HEK293 (cell line): ENCODE measurements around the gene ZNF668.

Source experiments
- CTCF ChIA-PET: fragments of 350-600 bp; formaldehyde crosslinking; extraction: SDS; loops from one replicate; lab custom pipeline; 2021; ENCODE audit warnings: antibody characterized with exemption; lab: Yijun Ruan, JAX
- POLR2A ChIA-PET: fragments of 300-600 bp; formaldehyde crosslinking; extraction: SDS; loops from one replicate; lab custom pipeline; 2020; ENCODE audit warnings: antibody characterized with exemption, inconsistent platforms; lab: Yijun Ruan, JAX
- H3K27ac ChIP-seq: fragments of 200-500 bp; sonication (Bioruptor generic); 2 replicates; pipeline ENCODE4 v1.5.1; 2014; ENCODE audit warnings: low read depth, low read length, control low read depth, inconsistent platforms; ENCODE audit errors: extremely low read depth
- H3K36me3 ChIP-seq, 2 experiments: fragments of 200-500 bp in 1 of 2; sonication (Bioruptor generic) in 1 of 2; 1 replicate in 1 of 2; 2 replicates in 1 of 2; pipeline ENCODE4 v1.5.1; 2014 to 2017; ENCODE audit warnings: inconsistent platforms in 2 of 2, low read length in 2 of 2; ENCODE audit not compliant: control insufficient read depth in 2 of 2, insufficient read depth in 1 of 2
- H3K4me1 ChIP-seq: fragments of 200-500 bp; sonication (Bioruptor generic); 2 replicates; pipeline ENCODE4 v1.5.1; 2014; ENCODE audit warnings: mild to moderate bottlenecking, low read length, inconsistent platforms; ENCODE audit not compliant: control insufficient read depth, insufficient read depth
- H3K4me3 ChIP-seq: 2 replicates; pipeline ENCODE4 v1.5.1; 2011; ENCODE audit warnings: low read depth, mild to moderate bottlenecking, control low read depth, low read length, moderate library complexity
- H3K9me3 ChIP-seq: fragments of 200-500 bp; sonication (Bioruptor generic); 2 replicates; pipeline ENCODE4 v1.5.1; 2014; ENCODE audit warnings: low read depth, low read length, inconsistent platforms; ENCODE audit not compliant: control insufficient read depth, insufficient read depth
- BCL11A ChIP-seq: fragments of 450-650 bp; formaldehyde crosslinking; IDR thresholded peaks from 2 replicates; pipeline ENCODE4 v1.5.1; 2016; ENCODE audit warnings: low read depth, missing biosample characterization, missing genetic modification characterization
- GLI4 ChIP-seq: fragments of 450-650 bp; formaldehyde crosslinking; IDR thresholded peaks from 2 replicates; pipeline ENCODE4 v1.5.1; 2016; ENCODE audit warnings: missing biosample characterization, missing genetic modification characterization
- GLIS1 ChIP-seq: fragments of 450-650 bp; formaldehyde crosslinking; IDR thresholded peaks from 2 replicates; pipeline ENCODE4 v1.5.1; 2016; ENCODE audit warnings: missing biosample characterization, missing genetic modification characterization
- KLF10 ChIP-seq: fragments of 450-650 bp; IDR thresholded peaks from 2 replicates; pipeline ENCODE4 v1.5.1; 2018; ENCODE audit warnings: missing biosample characterization, mild to moderate bottlenecking, missing genetic modification characterization
- KLF9 ChIP-seq: fragments of 450-650 bp; formaldehyde crosslinking; IDR thresholded peaks from 2 replicates; pipeline ENCODE4 v1.5.1; 2016; ENCODE audit warnings: missing biosample characterization, missing genetic modification characterization, low read depth
- MEIS1 ChIP-seq: sonication (generic); formaldehyde crosslinking; IDR thresholded peaks from 2 replicates; pipeline ENCODE4 v1.8.1; 2022; ENCODE audit warnings: missing genetic modification reagents, mild to moderate bottlenecking, borderline replicate concordance
- PRDM2 ChIP-seq: fragments of 450-650 bp; formaldehyde crosslinking; IDR thresholded peaks from 2 replicates; pipeline ENCODE4 v1.5.1; 2016; ENCODE audit warnings: missing biosample characterization, missing genetic modification characterization, borderline replicate concordance
- SALL2 ChIP-seq: fragments of 450-650 bp; formaldehyde crosslinking; IDR thresholded peaks from 2 replicates; pipeline ENCODE4 v1.5.0; 2017; ENCODE audit warnings: missing biosample characterization, mild to moderate bottlenecking, missing genetic modification characterization, borderline replicate concordance
- SETDB1 ChIP-seq: IDR thresholded peaks from one replicate; pipeline ENCODE4 v1.6.1; 2017; ENCODE audit warnings: mild to moderate bottlenecking, low read length, moderate library complexity, mixed read lengths; ENCODE audit not compliant: insufficient read length
- TRIM28 ChIP-seq: IDR thresholded peaks from 2 replicates; pipeline ENCODE4 v1.6.1; 2011; ENCODE audit warnings: low read length, control low read depth, borderline replicate concordance
- ZBTB26 ChIP-seq: fragments of 450-650 bp; formaldehyde crosslinking; optimal IDR thresholded peaks from 2 replicates; pipeline ENCODE3; 2016; ENCODE audit warnings: missing biosample characterization, mild to moderate bottlenecking, missing genetic modification characterization
- ZBTB49 ChIP-seq: fragments of 450-650 bp; formaldehyde crosslinking; IDR thresholded peaks from 2 replicates; pipeline ENCODE4 v1.5.1; 2016; ENCODE audit warnings: missing biosample characterization, missing genetic modification characterization, low read depth
- ZFP69B ChIP-seq: fragments of 450-650 bp; formaldehyde crosslinking; IDR thresholded peaks from 2 replicates; pipeline ENCODE4 v1.5.1; 2016; ENCODE audit warnings: missing biosample characterization, missing genetic modification characterization
- ZNF169 ChIP-seq: fragments of 450-650 bp; formaldehyde crosslinking; IDR thresholded peaks from 2 replicates; pipeline ENCODE4 v1.5.1; 2016; ENCODE audit warnings: missing biosample characterization, missing genetic modification characterization
- ZNF211 ChIP-seq: fragments of 450-650 bp; formaldehyde crosslinking; IDR thresholded peaks from 2 replicates; pipeline ENCODE4 v1.5.1; 2016; ENCODE audit warnings: low read depth, missing biosample characterization, missing genetic modification characterization
- ZNF266 ChIP-seq: fragments of 450-650 bp; formaldehyde crosslinking; IDR thresholded peaks from 2 replicates; pipeline ENCODE4 v1.5.1; 2016; ENCODE audit warnings: missing biosample characterization, missing genetic modification characterization, low read depth
- ZNF311 ChIP-seq: fragments of 450-650 bp; formaldehyde crosslinking; IDR thresholded peaks from 2 replicates; pipeline ENCODE4 v1.5.1; 2017; ENCODE audit warnings: missing biosample characterization, missing genetic modification characterization, borderline replicate concordance
- ZNF335 ChIP-seq: fragments of 450-650 bp; formaldehyde crosslinking; conservative IDR thresholded peaks from 2 replicates; pipeline ENCODE4 v1.5.1; 2016; ENCODE audit warnings: missing biosample characterization, missing genetic modification characterization
- ZNF48 ChIP-seq: fragments of 450-650 bp; formaldehyde crosslinking; IDR thresholded peaks from 2 replicates; pipeline ENCODE4 v1.5.1; 2016; ENCODE audit warnings: missing biosample characterization, missing genetic modification characterization
- ZNF488 ChIP-seq: fragments of 450-650 bp; formaldehyde crosslinking; IDR thresholded peaks from 2 replicates; pipeline ENCODE4 v1.5.1; 2016; ENCODE audit warnings: missing biosample characterization, missing genetic modification characterization
- ZNF624 ChIP-seq: fragments of 450-650 bp; formaldehyde crosslinking; IDR thresholded peaks from 2 replicates; pipeline ENCODE4 v1.5.1; 2017; ENCODE audit warnings: missing biosample characterization, missing genetic modification characterization
- ZNF664 ChIP-seq: fragments of 450-650 bp; formaldehyde crosslinking; IDR thresholded peaks from 2 replicates; pipeline ENCODE4 v1.5.1; 2016; ENCODE audit warnings: missing biosample characterization, missing genetic modification characterization
- ZNF776 ChIP-seq: fragments of 450-650 bp; formaldehyde crosslinking; IDR thresholded peaks from 2 replicates; pipeline ENCODE4 v1.5.0; 2017; ENCODE audit warnings: missing biosample characterization, missing genetic modification characterization, borderline replicate concordance
- ZSCAN30 ChIP-seq: fragments of 450-650 bp; IDR thresholded peaks from 2 replicates; pipeline ENCODE4 v1.5.1; 2018; ENCODE audit warnings: missing biosample characterization, mild to moderate bottlenecking, missing genetic modification characterization, moderate library complexity

The ZNF668 gene

GRCh38 chr16:31077024-31077423 is 3.0 kb upstream of the ZNF668 start (continued):
- no peak for TF ChIP-seq GLIS1 (tag by site-specific recombination)
- no peak for TF ChIP-seq GLI4 (tag by site-specific recombination)
- TF ChIP-seq ZNF624: no peak
- TF ChIP-seq ZNF664 (tag by site-specific recombination): no peak
- TF ChIP-seq SALL2 (tag by site-specific recombination): no peak
- TF ChIP-seq KLF10: no peak

GRCh38 chr16:31076319-31076718 is 2.3 kb upstream of the ZNF668 start:
- Histone ChIP-seq H3K9me3 (no peaks in the 10 kb centered on the region), H3K27ac (no peak overlapping the region), H3K4me1 (no peaks in the 10 kb centered on the region), H3K4me3 (no peak overlapping the region), H3K36me3 (peaks cover 0 to 57% of the 10 kb centered on the region in 2 experiments; a peak in 1 of 3 replicates)
- TF ChIP-seq ZNF48 (tag by site-specific recombination) (no peak), KLF9 (tag by site-specific recombination) (peak; percentile 50; the same call in 1 of the 2 replicates)
- ChIA-PET CTCF (no interaction called here), POLR2A (interaction anchor here (1.2 to 1.9 kb wide), 2 partner anchors 8 to 41 kb away, joined by 3 to 7 read pairs; partner anchors contain the start of gene KAT8)

GRCh38 chr16:31074814-31075183 is 759 bp upstream of the ZNF668 start:
- peak overlapping the region; percentile 93 for H3K4me3 ChIP-seq
- ChIA-PET POLR2A (interaction anchor here (1.2 to 3.9 kb wide), 9 partner anchors 11 to 385 kb away, joined by 3 to 52 read pairs (median 13); partner anchors contain the start of genes ARMC5, FUS, HSD3B7 and KAT8), CTCF (interaction anchor here (1.2 kb wide), 1 partner anchor 89 kb away, joined by 4 read pairs; the partner anchor contains the start of gene HSD3B7)
- no peaks in the 10 kb centered on the region for H3K9me3 ChIP-seq
- peaks cover 0 to 42% of the 10 kb centered on the region in 2 experiments; a peak in 1 of 3 replicates for H3K36me3 ChIP-seq
- peak overlapping the region; percentile 58 for H3K27ac ChIP-seq
- H3K4me1 ChIP-seq: no peaks in the 10 kb centered on the region
- TF ChIP-seq ZNF211 (tag by site-specific recombination): no peak
- TF ChIP-seq ZFP69B (tag by site-specific recombination): no peak
- no peak for TF ChIP-seq MEIS1 (CRISPR knock-in tag)
- TF ChIP-seq PRDM2 (tag by site-specific recombination): no peak
- TF ChIP-seq SETDB1: no peak
- TF ChIP-seq ZSCAN30: no peak
- peak; percentile 28 for TF ChIP-seq ZBTB26
- TF ChIP-seq ZNF776 (tag by site-specific recombination): peak; percentile 48; the same call in 1 of the 2 replicates
- TF ChIP-seq ZBTB49: no peak
- no peak for TF ChIP-seq ZNF488 (tag by site-specific recombination)
- TF ChIP-seq ZNF169 (tag by site-specific recombination): no peak
- TF ChIP-seq ZNF266 (tag by site-specific recombination): no peak
- no peak for TF ChIP-seq TRIM28
- peak; percentile 27 for TF ChIP-seq ZNF335 (tag by site-specific recombination)
- TF ChIP-seq KLF9 (tag by site-specific recombination): no peak
- no peak for TF ChIP-seq BCL11A
- TF ChIP-seq ZNF311: no peak
